NCI-H345 treated with DMSO at 0.1 percent for 48 hours (cell line): Measurements from ENCODE around the gene RIPOR2.
"Not testable (repeated sequence)": the region's sequence is repeated elsewhere in the genome, so short reads cannot be mapped to it uniquely, and the experiment has no call there.

ENCODE experiments used
- DNase-seq: peaks from one replicate; lab custom pipeline; 2025; ENCODE audit not compliant: unreplicated experiment; lab: John Stamatoyannopoulos, UW

RIPOR2 gene

GRCh38 chr6:24959319-24959718 lies 23.6 kb upstream of the RIPOR2 start:
- no peak for DNase-seq

GRCh38 chr6:24957199-24957598 lies 21.4 kb upstream of the RIPOR2 start:
- DNase-seq, result no peak

DNA sequence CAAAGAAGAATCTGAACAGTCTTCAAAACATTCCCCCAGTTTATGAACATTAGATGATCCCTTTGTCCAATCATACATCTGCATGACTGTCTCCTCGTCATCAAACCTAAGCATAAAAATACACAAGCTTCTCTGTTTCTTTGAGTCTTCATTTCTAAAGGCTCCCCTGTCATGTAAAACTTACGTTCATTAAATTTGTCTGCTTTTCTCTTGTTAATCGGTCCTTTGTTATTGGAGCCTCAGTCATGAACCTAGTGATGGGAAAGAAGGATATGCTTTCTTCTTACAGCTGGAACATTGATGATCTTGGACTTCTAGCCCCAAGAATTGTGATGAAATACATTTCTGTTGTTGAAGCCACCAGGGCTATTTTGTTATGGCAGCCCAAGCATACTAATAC lies 18.0 kb upstream of the RIPOR2 start:
- DNase-seq, result no peak

GRCh38 chr6:24951811-24952299 lies 16.1 kb upstream of the RIPOR2 start:
- DNase-seq, result no peak

DNA sequence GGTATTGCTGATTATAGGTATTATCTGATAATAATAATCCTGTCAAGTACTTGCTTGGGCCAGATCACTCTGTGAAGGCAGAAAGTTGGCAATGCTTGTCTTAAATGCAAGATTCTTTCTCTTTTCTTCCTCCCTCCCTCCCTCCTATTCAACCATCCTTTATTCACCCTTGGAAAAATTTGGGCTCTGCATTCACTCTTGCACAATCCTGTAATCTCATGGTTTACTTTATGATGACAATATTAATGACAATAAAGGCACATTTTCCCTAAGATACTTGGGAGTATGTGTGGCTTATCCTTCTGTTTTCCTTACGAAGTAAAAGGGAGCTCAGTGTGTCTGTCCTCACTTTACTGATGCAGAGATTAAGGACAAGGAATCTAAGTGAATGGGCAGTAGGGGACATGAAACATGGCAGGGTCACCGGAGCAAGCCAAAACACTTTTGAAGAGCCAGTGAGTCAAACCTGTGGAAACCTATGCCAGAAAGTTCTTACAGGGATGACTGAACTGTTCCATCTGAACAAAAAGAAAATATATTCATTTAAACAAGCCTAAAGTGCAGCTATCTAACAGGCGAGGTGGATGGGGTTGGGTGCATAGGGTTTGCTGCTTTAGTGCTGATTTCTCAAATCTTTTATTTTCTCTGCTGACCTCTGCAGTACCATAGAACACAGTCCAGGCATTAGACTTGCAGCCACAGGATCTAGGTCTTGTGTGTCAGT lies 14.6 kb upstream of the RIPOR2 start:
- no peak for DNase-seq

- no peak for DNase-seq
Observed at GRCh38 chr6:24949020-24949569, 13.3 kb upstream of the RIPOR2 start.

- DNase-seq, result not testable (repeated sequence)
Observed at GRCh38 chr6:24948261-24948660, 12.5 kb upstream of the RIPOR2 start.

- no peak for DNase-seq
Observed at GRCh38 chr6:24947636-24948035, 11.9 kb upstream of the RIPOR2 start.

- no peak for DNase-seq
Observed at GRCh38 chr6:24945054-24945453, 9.3 kb upstream of the RIPOR2 start.

GRCh38 chr6:24943774-24944173 lies 8.0 kb upstream of the RIPOR2 start:
- DNase-seq, result no peak

DNA sequence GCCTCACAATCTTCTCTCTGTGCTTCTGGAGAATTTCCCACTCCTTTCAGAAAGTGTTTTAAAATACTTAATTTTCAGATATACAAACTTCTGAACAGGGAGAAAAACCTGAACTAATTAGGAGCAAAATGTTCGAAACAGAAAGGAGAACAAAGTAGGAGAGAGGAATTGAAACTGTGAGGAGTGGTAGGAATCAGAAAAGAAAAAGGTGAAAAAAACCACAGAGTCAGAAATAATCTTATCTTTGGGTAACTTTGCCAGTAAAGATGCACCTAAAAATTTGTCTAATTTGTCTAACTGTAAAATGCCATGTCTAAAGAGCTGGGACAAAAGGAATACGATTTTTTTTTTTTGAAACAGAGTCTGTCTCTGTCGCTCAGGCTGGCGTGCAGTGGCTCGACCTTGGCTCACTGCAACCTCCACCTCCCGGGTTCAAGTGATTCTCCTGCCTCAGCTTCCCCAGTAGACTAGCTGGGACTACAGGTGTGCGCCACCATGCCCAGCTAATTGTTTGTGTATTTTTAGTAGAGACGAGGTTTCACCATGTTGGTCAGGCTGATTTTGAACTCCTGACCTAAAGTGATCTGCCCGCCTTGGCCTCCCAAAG lies 4.7 kb upstream of the RIPOR2 start:
- DNase-seq, result no peak

- DNase-seq, result no peak
Observed at GRCh38 chr6:24936641-24937317, 1.0 kb upstream of the RIPOR2 start.

DNA sequence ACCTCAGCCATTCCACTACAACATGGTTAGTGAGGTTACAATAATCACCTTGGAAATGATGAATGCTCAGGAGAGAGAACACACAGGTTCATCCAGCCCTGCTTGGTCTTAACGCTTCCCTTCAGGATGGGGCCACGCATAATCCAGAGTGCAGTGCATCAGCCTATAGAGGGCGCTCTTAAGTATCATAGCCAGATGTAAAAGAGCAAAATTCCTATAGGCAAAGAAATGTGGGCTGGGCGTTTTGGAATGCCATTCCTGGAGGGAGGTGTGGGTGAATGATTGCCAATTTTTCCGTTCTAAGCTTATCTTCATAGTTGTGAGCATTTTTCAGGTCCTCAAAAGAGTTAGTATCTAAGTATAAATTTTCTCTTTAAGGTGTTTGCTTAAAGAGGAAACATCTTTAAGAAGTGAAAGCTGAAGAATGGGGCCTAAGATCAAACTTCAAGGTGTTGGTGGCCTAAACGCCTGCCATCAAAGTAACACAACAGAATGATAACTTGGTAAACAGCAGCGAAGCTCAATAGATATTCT lies 1.8 kb downstream of the RIPOR2 start:
- no peak for DNase-seq

- DNase-seq, result no peak
Observed at GRCh38 chr6:24933266-24933665, 2.5 kb downstream of the RIPOR2 start.

DNA sequence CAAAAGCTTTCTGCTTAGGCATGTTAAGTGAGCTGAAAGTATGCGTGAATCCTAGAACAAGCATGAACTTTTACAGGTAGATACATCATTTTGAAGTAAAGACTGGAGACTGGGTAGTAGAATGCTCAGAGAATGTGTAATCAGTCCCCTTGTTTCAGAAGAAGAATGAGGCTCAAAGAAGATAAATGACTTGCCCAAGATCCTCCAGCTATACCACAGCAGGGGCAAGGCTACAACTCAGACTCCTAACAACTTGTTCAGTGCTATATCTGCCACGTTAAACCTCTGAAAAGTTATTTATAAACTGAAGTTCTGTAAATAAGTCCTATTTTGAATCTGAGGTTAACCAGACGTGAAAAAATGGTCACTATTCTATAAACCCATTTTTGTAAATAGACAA lies 2.9 kb downstream of the RIPOR2 start:
- no peak for DNase-seq

- DNase-seq, result no peak
Observed at GRCh38 chr6:24931718-24932691, 3.8 kb downstream of the RIPOR2 start.

DNA sequence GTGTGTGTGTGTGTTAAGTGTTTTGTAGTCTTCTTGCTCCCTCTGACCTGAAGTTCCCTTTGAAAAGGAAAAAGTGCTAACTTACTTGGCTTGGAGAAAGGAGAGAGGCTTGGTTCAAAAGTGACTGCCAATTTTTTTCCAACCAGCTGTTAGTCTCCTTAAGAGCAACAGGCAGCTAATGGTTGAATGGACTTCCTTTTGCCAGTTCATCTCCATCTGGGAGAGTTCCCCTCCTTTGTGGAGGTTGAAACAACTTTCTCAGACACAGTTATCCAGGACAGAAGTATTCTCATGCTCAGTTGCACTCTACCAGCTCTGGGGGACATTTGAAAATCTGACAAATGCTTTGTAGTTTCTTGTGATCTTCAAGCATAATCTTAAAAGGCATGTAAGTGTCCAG lies 4.5 kb downstream of the RIPOR2 start:
- no peak for DNase-seq

- DNase-seq, result no peak
Observed at GRCh38 chr6:24930431-24930871, 5.3 kb downstream of the RIPOR2 start.

DNA sequence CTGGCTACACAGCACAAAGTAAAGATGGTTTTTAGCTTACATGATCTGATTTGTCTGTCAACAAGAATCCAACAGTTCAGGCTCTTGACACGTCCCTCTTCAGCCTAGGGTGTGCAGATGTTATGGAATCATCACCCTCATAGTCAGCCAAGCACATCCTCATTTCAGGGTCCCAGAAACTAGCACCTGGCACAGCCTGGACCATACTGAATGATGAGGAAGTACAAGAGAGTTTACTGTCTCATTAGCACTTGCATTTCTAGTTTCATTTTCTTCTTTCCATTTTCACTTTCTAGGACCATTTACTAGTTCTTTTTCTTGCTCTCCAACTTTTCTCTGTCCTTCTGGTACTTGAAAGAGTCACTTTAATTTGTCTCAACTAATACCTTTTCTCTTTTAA lies 6.5 kb downstream of the RIPOR2 start:
- DNase-seq, result no peak

GRCh38 chr6:24927985-24928745 lies 7.6 kb downstream of the RIPOR2 start:
- peak; percentile 29 for DNase-seq
